Measurements from ENCODE around the gene ANXA8.

- TF ChIP-seq MAX (IDR thresholded peaks at IDR 0.05) = no peak
- no peak for TF ChIP-seq CTCF (IDR thresholded peaks at IDR 0.05; ENCODE audit: low read depth, low read length, missing input control)
- no peak for TF ChIP-seq FOXA1 (IDR thresholded peaks at IDR 0.05)
- TF ChIP-seq TAF1 (conservative IDR thresholded peaks at IDR 0.05) = no peak
- TF ChIP-seq YY1 (IDR thresholded peaks at IDR 0.05) = no peak
- TF ChIP-seq JUND (IDR thresholded peaks at IDR 0.05) = no peak
- no peak for TF ChIP-seq ATF3 (IDR thresholded peaks at IDR 0.05)
These were observed 33.9 kb downstream of the ANXA8 start for GRCh38 chr10:47449979-47450378.
